NCI-H2029 treated with DMSO at 0.1 percent for 48 hours (cell line): ENCODE measurements around the gene SAPCD2.
"Not testable (repeated sequence)": the region's sequence is repeated elsewhere in the genome, so short reads cannot be mapped to it uniquely, and the experiment has no call there.

Experiments used
- DNase-seq: peaks from one replicate; lab custom pipeline; 2025; lab: John Stamatoyannopoulos, UW

SAPCD2 gene

GRCh38 chr9:137070201-137070905 is at the start of gene SAPCD2:
Gene SAPCD2, minus strand, starts transcription at chr9:137070557. Its CDS starts 97 bp downstream, at chr9:137070460.
- peak; percentile 72 for DNase-seq

GRCh38 chr9:137118092-137118603 is 47.8 kb upstream of the SAPCD2 start:
- not testable (repeated sequence) for DNase-seq

- no peak for DNase-seq
Observed at GRCh38 chr9:137117269-137117731, 46.9 kb upstream of the SAPCD2 start.

GRCh38 chr9:137116728-137117127 is 46.4 kb upstream of the SAPCD2 start:
- no peak for DNase-seq

- DNase-seq: no peak
Observed at GRCh38 chr9:137116027-137116507, 45.7 kb upstream of the SAPCD2 start.

- no peak for DNase-seq
Observed at GRCh38 chr9:137115394-137116026, 45.2 kb upstream of the SAPCD2 start.

- no peak for DNase-seq
Observed at GRCh38 chr9:137114613-137115393, 44.4 kb upstream of the SAPCD2 start, which contains the start of gene DPP7. Gene DPP7, minus strand, starts transcription at chr9:137114733. Its CDS starts 20 bp downstream, at chr9:137114713.

- DNase-seq: no peak
Observed at GRCh38 chr9:137114220-137114612, 43.9 kb upstream of the SAPCD2 start.

- DNase-seq: no peak
Observed at GRCh38 chr9:137113385-137114159, 43.2 kb upstream of the SAPCD2 start.

- no peak for DNase-seq
Observed at GRCh38 chr9:137112564-137113384, 42.4 kb upstream of the SAPCD2 start.

GRCh38 chr9:137111788-137112563 is 41.6 kb upstream of the SAPCD2 start:
- DNase-seq: no peak

- DNase-seq: no peak
Observed at GRCh38 chr9:137110911-137111787, 40.8 kb upstream of the SAPCD2 start.

- no peak for DNase-seq
Observed at GRCh38 chr9:137110147-137110910, 40.0 kb upstream of the SAPCD2 start.

- DNase-seq: no peak
Observed at GRCh38 chr9:137109250-137110146, 39.1 kb upstream of the SAPCD2 start.

GRCh38 chr9:137108608-137109249 is 38.4 kb upstream of the SAPCD2 start:
- no peak for DNase-seq

GRCh38 chr9:137107982-137108381 is 37.6 kb upstream of the SAPCD2 start:
- no peak for DNase-seq
